SJCRH30 (cell line): ENCODE measurements around the gene DNM3. TPM values are rescaled to one million over a fixed set of nuclear protein-coding genes. Genes with fewer than 3 reads are reported as not detected.
A peak's percentile ranks its signal among the peaks of the same experiment; 100 is the strongest.
"Not testable (repeated sequence)": the region's sequence is repeated elsewhere in the genome, so short reads cannot be mapped to it uniquely, and the experiment has no call there.

ENCODE experiments used
- DNase-seq, 2 experiments: peaks; one replicate each; pipeline ENCODE4 v3.0.0-alpha.2; 2015 to 2020
- H3K27ac ChIP-seq: fragments of 250-450 bp; sonication (Bioruptor Pico); 2 replicates; pipeline ENCODE4 v1.5.1; 2020; ENCODE audit warnings: mild to moderate bottlenecking, moderate library complexity
- H3K27me3 ChIP-seq: fragments of 250-450 bp; sonication (Bioruptor Pico); 2 replicates; pipeline ENCODE4 v1.5.1; 2020; ENCODE audit warnings: mild to moderate bottlenecking, moderate library complexity
- H3K36me3 ChIP-seq: fragments of 250-450 bp; sonication (Bioruptor Pico); 2 replicates; pipeline ENCODE4 v1.5.1; 2020; ENCODE audit warnings: mild to moderate bottlenecking, moderate library complexity
- H3K4me1 ChIP-seq: fragments of 250-450 bp; sonication (Bioruptor Pico); 2 replicates; pipeline ENCODE4 v1.5.1; 2020; ENCODE audit warnings: mild to moderate bottlenecking, moderate library complexity
- H3K4me3 ChIP-seq: fragments of 250-450 bp; sonication (Bioruptor Pico); 2 replicates; pipeline ENCODE4 v1.5.1; 2020; ENCODE audit warnings: mild to moderate bottlenecking, moderate library complexity
- H3K9me3 ChIP-seq: fragments of 250-450 bp; sonication (Bioruptor Pico); replicated peaks from 2 replicates; pipeline ENCODE4 v1.5.1; 2020; ENCODE audit warnings: mild to moderate bottlenecking, moderate library complexity
- total RNA-seq: library from RNA; depleted of rRNA; stranded (reverse); fragments of >200 nt; shearing (Covaris generic); gene quantifications from 2 replicates; pipeline ENCODE4 v1.2.3, GENCODE V29; 2014; rRNA removed

DNM3 gene
- 12.1 and 13.7 TPM in 2 replicates for total RNA-seq

GRCh38 chr1:171841050-171841910, at the start of gene DNM3:
Gene DNM3, plus strand, starts transcription at chr1:171841498. Its CDS starts 159 bp downstream, at chr1:171841657.
- no peaks in the 10 kb centered on the region for H3K4me1 ChIP-seq
- H3K36me3 ChIP-seq, result no peaks in the 10 kb centered on the region
- peak; percentile 87 to 89 for DNase-seq
- peak within 1 kb of the TSS; percentile 86 for H3K4me3 ChIP-seq
- H3K9me3 ChIP-seq, result no peaks in the 10 kb centered on the region
- no peaks in the 10 kb centered on the region for H3K27me3 ChIP-seq
- H3K27ac ChIP-seq, result peak within 1 kb of the TSS; percentile 81

DNA sequence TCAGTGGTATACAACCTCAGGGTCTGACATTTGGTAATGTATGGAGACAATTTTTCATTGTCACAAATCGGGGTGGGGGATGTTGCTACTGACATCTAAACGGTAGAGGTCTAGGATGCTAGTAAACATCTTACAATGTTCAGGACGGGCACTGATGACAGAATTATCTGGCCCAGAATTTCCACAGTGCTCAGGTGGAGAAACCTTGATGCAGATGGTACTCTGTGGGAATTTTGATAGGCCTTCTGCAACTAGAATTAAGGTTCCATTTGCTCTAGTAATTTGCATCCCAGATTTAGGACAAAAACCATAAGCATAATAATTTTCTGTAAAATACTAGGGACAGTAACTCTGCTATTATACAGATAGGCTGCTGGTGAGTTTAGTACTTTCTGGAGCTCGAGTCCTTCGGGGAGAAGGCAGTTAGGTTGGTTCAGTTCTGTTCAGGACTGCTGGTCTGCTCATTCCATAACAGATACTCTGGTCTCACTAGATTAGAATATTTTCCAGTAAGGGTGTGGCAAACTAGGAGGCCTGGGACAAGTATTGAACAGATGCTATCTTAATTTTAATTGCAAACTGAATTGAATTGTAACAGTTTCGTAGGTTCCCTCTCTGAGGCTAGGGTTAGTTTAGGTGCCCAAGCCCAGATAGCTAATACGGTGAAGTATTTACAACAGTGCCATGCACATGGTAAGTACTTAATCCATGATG, 48.5 kb upstream of the DNM3 start:
- H3K27me3 ChIP-seq, result no peaks in the 10 kb centered on the region
- peaks cover 65% of the 10 kb centered on the region for H3K36me3 ChIP-seq
- H3K9me3 ChIP-seq, result no peaks in the 10 kb centered on the region
- H3K4me3 ChIP-seq, result no peak overlapping the region
- no peak for DNase-seq
- H3K4me1 ChIP-seq, result 0 out of 2 replicates have a peak, but pooled peaks cover 9% of the 10 kb centered on the region
- H3K27ac ChIP-seq, result no peak overlapping the region

DNA sequence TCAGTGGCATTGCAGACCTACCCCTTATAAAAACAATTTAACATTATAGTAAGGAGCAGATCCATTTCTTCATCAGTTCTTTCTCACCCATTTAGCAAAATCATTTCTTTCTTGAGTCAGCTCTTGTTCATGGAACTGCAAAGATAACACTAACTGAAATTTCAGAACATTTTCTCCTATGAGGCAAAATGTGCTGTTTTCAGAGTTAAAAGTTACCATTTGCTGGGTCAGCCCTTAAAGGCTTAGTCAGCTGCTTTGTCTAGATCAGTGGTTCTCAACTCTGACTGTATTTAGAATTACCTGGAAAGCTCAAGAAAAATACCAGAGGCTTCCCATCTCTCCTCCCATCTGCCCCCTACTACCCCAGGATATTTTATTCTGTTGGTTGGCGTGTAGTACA, 47.7 kb upstream of the DNM3 start:
- Histone ChIP-seq H3K9me3 (no peaks in the 10 kb centered on the region), H3K27me3 (no peaks in the 10 kb centered on the region), H3K4me3 (no peak overlapping the region), H3K4me1 (0 out of 2 replicates have a peak, but pooled peaks cover 9% of the 10 kb centered on the region), H3K27ac (peak overlapping the region; percentile 4; the same call in 1 of the 2 replicates), H3K36me3 (peaks cover 58% of the 10 kb centered on the region)
- no peak for DNase-seq

DNA sequence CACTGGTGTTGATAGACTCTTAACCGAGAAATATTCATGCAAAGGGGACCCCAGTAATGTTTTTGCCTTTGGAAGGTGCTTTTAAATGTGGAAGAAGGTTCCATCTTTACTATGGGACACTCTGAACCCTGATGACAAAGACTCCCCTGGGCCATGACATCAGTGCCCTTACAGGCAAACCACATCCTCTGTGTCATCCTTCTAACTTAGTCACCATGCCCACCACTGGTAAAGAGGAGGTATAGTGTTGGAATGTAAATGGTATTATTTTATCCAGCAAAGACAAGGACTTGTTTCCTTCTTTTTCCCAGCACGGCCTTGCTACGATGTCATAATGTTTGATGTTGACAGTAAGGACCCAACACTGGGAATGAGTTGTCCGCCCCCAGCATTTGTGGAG, 47.2 kb upstream of the DNM3 start:
- Histone ChIP-seq H3K27ac (peak overlapping the region; percentile 4; the same call in 1 of the 2 replicates), H3K9me3 (no peaks in the 10 kb centered on the region), H3K4me1 (0 out of 2 replicates have a peak, but pooled peaks cover 9% of the 10 kb centered on the region), H3K4me3 (no peak overlapping the region), H3K36me3 (peaks cover 54% of the 10 kb centered on the region), H3K27me3 (no peaks in the 10 kb centered on the region)
- DNase-seq, result no peak

DNA sequence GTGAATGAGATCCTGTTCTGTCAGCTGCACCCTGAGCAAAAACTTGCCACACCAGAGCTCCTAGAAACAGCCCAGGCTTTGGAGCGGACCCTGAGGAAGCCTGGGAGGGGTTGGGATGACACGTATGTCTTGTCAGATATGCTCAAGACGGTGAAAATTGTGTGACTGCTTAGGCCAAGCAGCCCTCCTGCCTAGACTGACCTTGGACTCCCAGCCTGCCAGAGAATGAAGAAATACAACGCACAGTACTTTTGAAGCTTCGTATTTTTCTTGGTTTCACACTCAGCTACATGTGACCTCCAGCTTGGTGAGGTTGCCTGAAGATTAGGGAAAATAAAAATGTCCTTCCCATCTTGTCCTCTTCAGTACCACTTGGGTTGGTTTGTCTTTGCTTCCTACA, 44.7 kb upstream of the DNM3 start:
- peaks cover 43% of the 10 kb centered on the region for H3K36me3 ChIP-seq
- H3K4me3 ChIP-seq, result no peak overlapping the region
- H3K27me3 ChIP-seq, result no peaks in the 10 kb centered on the region
- DNase-seq, result no peak
- no peak overlapping the region for H3K27ac ChIP-seq
- 0 out of 2 replicates have a peak, but pooled peaks cover 9% of the 10 kb centered on the region for H3K4me1 ChIP-seq
- H3K9me3 ChIP-seq, result no peaks in the 10 kb centered on the region

DNA sequence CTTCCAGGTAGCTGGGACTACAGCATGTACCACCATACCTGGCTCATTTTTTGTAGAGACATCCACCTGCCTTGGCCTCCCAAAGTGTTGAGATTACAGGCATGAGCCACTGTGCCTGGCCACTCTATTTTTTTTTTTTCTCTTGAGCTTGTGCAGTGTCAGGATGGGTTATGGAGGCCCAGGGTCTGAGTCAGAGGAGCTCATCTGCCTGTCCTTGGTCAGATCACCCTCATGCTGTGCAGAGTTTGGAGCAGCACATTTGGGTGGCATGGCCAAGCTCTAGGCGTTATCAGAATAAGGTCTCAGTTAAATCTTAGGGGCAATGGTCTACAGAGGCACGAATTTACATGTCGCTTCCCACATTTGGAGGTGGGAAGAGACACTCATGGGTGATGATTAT, 43.0 kb upstream of the DNM3 start:
- no peak overlapping the region for H3K27ac ChIP-seq
- DNase-seq, result no peak
- H3K36me3 ChIP-seq, result peaks cover 33% of the 10 kb centered on the region
- H3K4me1 ChIP-seq, result peaks cover 12% of the 10 kb centered on the region; the same call in 1 of the 2 replicates
- H3K9me3 ChIP-seq, result no peaks in the 10 kb centered on the region
- no peaks in the 10 kb centered on the region for H3K27me3 ChIP-seq
- H3K4me3 ChIP-seq, result no peak overlapping the region

DNA sequence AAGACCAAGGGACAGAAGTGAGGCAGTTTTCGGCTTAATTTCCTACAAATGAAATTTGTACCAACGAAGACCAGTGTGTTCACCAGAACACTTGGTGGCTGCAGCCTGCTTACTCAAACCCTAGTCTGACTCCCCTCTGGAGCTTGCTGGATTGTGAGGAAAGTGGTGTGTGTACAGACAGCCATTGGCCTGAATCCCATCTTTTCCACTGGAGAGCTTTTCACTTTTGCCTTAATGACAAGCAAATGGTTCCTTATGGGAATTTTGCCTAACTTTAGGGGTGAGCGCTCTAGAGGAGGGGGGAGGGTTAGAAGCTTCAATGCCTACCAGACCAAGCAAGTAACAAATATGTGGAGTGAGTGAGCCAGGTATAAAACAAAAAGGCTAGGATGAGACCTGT, 42.5 kb upstream of the DNM3 start:
- Histone ChIP-seq H3K27ac (no peak overlapping the region), H3K36me3 (peaks cover 28% of the 10 kb centered on the region), H3K4me1 (peaks cover 8% of the 10 kb centered on the region; the same call in 1 of the 2 replicates), H3K9me3 (no peaks in the 10 kb centered on the region), H3K27me3 (no peaks in the 10 kb centered on the region), H3K4me3 (no peak overlapping the region)
- DNase-seq, result no peak

GRCh38 chr1:171799166-171799565, 42.1 kb upstream of the DNM3 start:
- H3K36me3 ChIP-seq, result peaks cover 24% of the 10 kb centered on the region
- H3K4me1 ChIP-seq, result peaks cover 4% of the 10 kb centered on the region; the same call in 1 of the 2 replicates
- no peak overlapping the region for H3K4me3 ChIP-seq
- no peaks in the 10 kb centered on the region for H3K27me3 ChIP-seq
- no peak overlapping the region for H3K27ac ChIP-seq
- H3K9me3 ChIP-seq, result no peaks in the 10 kb centered on the region
- DNase-seq, result no peak

GRCh38 chr1:171799698-171800097, 41.6 kb upstream of the DNM3 start:
- not testable (repeated sequence) for H3K4me3 ChIP-seq, H3K27ac ChIP-seq, H3K27me3 ChIP-seq, DNase-seq, H3K9me3 ChIP-seq, H3K4me1 ChIP-seq
- peaks cover 19% of the 10 kb centered on the region for H3K36me3 ChIP-seq

DNA sequence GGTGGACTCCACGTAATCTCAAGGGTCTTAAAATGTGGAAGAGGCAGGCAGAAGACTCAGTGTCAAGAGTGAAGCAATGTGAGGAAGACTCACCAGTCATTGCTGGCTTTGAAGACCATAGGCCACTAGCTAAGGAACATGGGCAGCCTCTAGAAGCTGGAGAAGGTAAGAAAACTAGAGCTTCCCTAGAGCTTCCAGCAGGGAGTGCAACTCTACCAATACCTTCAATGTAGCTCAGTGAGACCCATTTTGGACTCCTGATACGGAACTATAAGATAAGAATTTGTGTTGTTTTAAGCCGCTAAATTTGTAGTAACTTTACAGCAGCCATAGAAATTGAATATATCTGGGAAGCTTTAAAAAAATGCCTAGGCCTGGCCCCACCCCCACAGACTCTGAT, 41.0 kb upstream of the DNM3 start:
- Histone ChIP-seq H3K27ac (no peak overlapping the region), H3K4me3 (no peak overlapping the region), H3K27me3 (no peaks in the 10 kb centered on the region), H3K36me3 (peaks cover 12% of the 10 kb centered on the region), H3K4me1 (peaks cover 3% of the 10 kb centered on the region; the same call in 1 of the 2 replicates), H3K9me3 (no peaks in the 10 kb centered on the region)
- DNase-seq, result no peak

DNA sequence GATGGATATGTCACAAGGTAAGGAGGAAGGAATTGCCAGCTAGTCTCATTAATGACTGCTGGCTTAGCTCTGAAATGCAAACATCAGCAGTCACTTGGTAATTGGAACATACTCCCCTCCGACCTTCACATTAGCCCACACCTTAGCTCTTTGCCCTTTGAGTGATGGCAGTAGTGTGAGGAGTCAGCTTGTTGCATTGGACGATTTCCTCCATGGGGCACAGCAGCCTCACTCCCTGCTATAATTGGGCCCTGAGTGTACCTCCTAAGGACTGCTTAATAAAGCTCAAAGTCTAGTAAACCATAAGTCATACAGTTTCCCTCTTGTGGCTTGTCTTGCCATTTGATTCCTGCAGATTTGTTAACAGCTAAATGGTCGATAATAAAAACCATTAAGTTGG, 40.4 kb upstream of the DNM3 start:
- DNase-seq, result no peak
- H3K4me3 ChIP-seq, result no peak overlapping the region
- H3K36me3 ChIP-seq, result peaks cover 8% of the 10 kb centered on the region
- peaks cover 3% of the 10 kb centered on the region; the same call in 1 of the 2 replicates for H3K4me1 ChIP-seq
- H3K27me3 ChIP-seq, result no peaks in the 10 kb centered on the region
- no peak overlapping the region for H3K27ac ChIP-seq
- no peaks in the 10 kb centered on the region for H3K9me3 ChIP-seq

DNA sequence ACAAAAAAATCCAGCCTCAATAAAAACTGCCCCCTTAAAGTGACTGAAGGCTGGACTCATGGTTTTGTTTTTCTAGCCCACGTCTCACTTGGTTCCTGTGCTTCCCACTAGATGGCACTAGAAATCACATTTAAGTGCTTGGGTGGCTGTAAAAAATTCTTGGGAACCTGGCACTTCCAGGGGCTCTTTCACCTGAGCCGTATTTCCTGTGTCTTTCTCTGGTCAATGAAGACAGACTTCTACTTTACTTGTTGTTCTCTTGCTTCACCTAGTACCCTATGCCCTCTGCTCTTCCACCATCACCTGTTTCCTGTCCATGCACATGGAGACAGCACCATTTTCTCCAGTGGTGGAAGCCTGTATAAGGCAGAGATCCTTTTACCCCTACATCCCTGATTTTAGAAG, 39.8 kb upstream of the DNM3 start:
- Histone ChIP-seq H3K4me1 (peaks cover 3% of the 10 kb centered on the region; the same call in 1 of the 2 replicates), H3K27ac (no peak overlapping the region), H3K27me3 (no peaks in the 10 kb centered on the region), H3K36me3 (peaks cover 5% of the 10 kb centered on the region), H3K4me3 (no peak overlapping the region), H3K9me3 (no peaks in the 10 kb centered on the region)
- peak in 1 of 2 experiments; percentile 78 for DNase-seq

- peaks cover 3% of the 10 kb centered on the region; the same call in 1 of the 2 replicates for H3K4me1 ChIP-seq
- no peak overlapping the region for H3K4me3 ChIP-seq
- no peaks in the 10 kb centered on the region for H3K9me3 ChIP-seq
- peaks cover 1% of the 10 kb centered on the region for H3K36me3 ChIP-seq
- no peak overlapping the region for H3K27ac ChIP-seq
- peak in 1 of 2 experiments; percentile 61 for DNase-seq
- H3K27me3 ChIP-seq, result no peaks in the 10 kb centered on the region
These were observed 39.1 kb upstream of the DNM3 start for GRCh38 chr1:171802207-171802606.

- no peaks in the 10 kb centered on the region for H3K36me3 ChIP-seq
- DNase-seq, result no peak
- no peak overlapping the region for H3K27ac ChIP-seq
- H3K9me3 ChIP-seq, result no peaks in the 10 kb centered on the region
- H3K4me3 ChIP-seq, result no peak overlapping the region
- no peaks in the 10 kb centered on the region for H3K27me3 ChIP-seq
- H3K4me1 ChIP-seq, result peaks cover 3% of the 10 kb centered on the region; the same call in 1 of the 2 replicates
These were observed 38.3 kb upstream of the DNM3 start for GRCh38 chr1:171803045-171803444.

DNA sequence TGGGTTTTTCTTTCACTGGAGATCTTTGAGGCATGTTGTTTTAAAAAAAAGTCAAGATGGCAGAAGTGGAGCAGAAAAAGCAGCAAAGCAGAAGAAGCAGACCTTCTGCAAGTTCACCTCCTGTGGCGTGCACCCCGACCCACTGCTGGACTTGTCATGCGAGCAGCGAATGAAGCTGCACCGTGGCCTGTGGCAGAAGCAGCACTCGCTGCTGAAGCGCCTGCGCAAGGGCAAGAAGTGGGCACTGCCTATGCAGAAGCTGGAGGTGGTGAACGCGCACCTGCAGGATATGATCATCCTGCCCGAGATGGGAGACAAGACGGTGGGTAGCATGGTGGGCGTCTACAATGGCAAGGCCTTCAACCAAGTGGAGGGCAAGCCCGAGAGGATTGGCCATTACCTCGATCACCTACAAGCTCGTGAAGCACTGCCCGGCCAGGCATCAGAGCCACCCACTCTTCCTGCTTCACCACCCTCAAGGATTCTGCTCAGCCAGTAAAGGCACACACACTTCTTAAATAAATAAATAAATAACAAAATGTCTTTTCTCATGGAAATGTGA, 37.8 kb upstream of the DNM3 start:
- H3K4me3 ChIP-seq, result no peak overlapping the region
- no peaks in the 10 kb centered on the region for H3K36me3 ChIP-seq
- H3K27me3 ChIP-seq, result no peaks in the 10 kb centered on the region
- H3K4me1 ChIP-seq, result peaks cover 3% of the 10 kb centered on the region; the same call in 1 of the 2 replicates
- H3K9me3 ChIP-seq, result no peaks in the 10 kb centered on the region
- no peak for DNase-seq
- H3K27ac ChIP-seq, result no peak overlapping the region
